LNCaP clone FGC (cell line): Measurements from ENCODE around the gene GRIP2.

Experiments used
- DNase-seq: peaks from one replicate; pipeline ENCODE4 v3.0.0-alpha.2; 2011; ENCODE audit warnings: low read depth
- H3K4me3 ChIP-seq: 2 replicates; pipeline ENCODE4 v1.5.1; 2011; ENCODE audit warnings: mild to moderate bottlenecking, low read depth, low read length, control low read depth
- TF ChIP-seq, protein P1 (sequence below): IDR thresholded peaks from 2 replicates; pipeline ENCODE4 v1.5.1; 2012; ENCODE audit warnings: mild to moderate bottlenecking; ENCODE audit not compliant: control insufficient read depth, insufficient read depth; ENCODE audit errors: extremely low read depth

Gene GRIP2

DNA sequence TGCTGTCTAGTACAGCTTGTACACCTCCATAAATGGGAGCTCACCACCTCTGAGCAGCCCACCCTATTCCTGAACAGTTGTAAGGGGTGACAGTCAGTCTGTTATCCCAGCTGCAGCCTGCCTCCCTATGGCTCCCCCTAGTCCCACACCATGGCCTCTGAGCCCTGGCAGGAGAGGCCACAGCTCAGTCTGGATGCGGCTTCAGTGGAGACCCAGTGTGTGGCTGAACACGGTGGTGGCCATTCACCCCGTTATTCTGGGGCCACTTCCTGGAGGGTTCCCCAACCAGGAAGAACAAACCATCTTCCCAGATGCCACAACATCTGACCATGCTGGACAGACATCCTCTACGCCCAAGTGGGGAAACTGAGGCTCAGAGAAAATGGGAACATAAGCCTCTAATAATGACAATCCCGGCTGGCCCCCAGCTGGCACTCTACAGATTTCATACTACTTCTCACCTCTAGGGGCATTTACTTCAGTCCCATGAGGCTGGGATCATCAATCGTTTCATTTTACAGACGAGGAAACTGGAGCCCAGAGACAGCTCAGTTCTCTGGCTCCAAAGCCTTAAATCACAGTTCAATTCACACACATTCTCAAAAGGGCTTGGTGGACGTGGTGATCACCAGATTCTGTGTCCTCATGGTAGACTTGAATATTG, 9.2 kb upstream of the GRIP2 start:
- H3K4me3 ChIP-seq = no peak overlapping the region
- no peak for DNase-seq
- TF ChIP-seq, protein P1, sequence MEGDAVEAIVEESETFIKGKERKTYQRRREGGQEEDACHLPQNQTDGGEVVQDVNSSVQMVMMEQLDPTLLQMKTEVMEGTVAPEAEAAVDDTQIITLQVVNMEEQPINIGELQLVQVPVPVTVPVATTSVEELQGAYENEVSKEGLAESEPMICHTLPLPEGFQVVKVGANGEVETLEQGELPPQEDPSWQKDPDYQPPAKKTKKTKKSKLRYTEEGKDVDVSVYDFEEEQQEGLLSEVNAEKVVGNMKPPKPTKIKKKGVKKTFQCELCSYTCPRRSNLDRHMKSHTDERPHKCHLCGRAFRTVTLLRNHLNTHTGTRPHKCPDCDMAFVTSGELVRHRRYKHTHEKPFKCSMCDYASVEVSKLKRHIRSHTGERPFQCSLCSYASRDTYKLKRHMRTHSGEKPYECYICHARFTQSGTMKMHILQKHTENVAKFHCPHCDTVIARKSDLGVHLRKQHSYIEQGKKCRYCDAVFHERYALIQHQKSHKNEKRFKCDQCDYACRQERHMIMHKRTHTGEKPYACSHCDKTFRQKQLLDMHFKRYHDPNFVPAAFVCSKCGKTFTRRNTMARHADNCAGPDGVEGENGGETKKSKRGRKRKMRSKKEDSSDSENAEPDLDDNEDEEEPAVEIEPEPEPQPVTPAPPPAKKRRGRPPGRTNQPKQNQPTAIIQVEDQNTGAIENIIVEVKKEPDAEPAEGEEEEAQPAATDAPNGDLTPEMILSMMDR = no peak

DNA sequence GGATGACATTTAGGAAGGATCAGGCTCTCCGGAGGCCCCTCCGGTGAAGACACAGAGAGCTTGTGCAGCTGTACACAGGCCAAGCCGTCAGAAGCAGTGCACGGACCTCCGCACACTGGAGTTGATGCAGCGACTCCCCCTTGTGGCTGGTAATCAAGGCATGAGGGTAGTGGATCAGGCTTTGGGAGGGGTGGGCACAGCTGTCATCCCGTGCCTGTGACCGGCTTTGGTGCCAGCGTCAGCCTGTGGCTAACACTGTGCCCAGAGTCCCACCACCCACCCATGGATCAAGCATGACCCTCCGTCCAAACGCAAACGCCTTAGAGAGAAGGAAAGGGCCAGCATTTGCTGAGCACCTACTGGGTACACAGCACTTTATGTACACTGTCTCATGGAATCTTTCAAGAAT, 8.2 kb upstream of the GRIP2 start:
- TF ChIP-seq, protein P1 = peak; percentile 86

DNA sequence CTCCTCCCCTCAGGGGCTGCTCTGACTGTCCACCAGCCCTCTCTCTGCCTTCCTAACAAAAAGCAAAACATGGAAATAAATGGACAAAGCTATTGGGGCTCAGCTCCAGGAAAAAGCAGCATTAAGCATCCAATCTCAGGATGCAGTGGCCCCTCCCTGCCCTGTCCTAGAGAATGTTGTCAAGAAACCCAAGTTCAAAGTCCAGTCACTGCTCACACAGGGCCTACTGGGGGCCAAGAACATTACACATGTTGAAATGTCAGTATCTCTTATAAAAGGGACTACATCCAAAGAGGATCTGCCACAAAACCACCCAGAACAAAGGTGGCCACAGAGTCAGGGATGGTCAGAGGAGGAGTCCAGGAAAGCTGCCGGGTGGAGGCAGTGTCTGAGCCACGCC, 7.6 kb upstream of the GRIP2 start:
- TF ChIP-seq, protein P1 = no peak
- no peak overlapping the region for H3K4me3 ChIP-seq
- no peak for DNase-seq

More for the DNA sequence above, 8.2 kb upstream of the GRIP2 start:
- no peak overlapping the region for H3K4me3 ChIP-seq
- peak; percentile 14 for DNase-seq

DNA sequence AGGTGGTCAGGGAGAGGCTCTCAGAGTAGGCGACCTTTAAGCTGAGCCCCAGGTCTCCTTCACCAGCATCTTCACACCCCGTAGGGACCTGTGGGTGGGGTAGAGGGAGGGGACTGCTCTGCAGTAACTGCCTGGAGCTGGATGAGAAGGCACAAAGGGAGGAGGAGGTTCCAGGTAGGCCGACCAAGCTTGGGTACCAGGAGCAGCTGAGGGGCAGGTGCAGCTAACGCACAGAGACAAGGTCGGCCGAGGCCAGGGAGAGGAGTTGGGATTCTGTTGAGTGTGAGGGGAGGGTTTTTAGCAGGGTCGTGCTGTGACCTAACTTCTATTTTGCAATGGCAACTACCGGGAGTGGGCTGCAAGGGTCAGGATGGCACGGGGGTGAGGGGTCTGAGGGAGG, 5.9 kb upstream of the GRIP2 start:
- no peak for DNase-seq
- no peak overlapping the region for H3K4me3 ChIP-seq
- TF ChIP-seq, protein P1 = no peak

DNA sequence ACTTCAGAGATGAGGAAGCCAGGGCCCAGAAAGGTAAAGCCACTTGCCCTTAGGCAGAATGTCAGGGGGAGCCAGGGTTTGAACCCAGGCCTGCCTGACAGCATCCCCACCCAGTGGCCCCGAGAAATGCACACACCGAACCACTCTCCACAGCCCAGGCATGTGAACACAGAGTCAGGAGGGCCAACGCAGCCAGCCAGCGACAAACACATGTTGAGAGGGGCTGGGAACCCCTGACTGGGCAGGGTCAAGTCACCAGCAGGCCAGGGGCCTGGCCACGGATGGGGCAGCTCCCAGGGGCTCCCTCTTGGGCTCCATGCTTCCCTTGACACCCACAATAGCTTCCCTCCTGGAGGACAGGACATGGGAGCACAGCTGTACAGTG, 5.1 kb upstream of the GRIP2 start:
- DNase-seq = no peak
- TF ChIP-seq, protein P1 = no peak
- no peak overlapping the region for H3K4me3 ChIP-seq

DNA sequence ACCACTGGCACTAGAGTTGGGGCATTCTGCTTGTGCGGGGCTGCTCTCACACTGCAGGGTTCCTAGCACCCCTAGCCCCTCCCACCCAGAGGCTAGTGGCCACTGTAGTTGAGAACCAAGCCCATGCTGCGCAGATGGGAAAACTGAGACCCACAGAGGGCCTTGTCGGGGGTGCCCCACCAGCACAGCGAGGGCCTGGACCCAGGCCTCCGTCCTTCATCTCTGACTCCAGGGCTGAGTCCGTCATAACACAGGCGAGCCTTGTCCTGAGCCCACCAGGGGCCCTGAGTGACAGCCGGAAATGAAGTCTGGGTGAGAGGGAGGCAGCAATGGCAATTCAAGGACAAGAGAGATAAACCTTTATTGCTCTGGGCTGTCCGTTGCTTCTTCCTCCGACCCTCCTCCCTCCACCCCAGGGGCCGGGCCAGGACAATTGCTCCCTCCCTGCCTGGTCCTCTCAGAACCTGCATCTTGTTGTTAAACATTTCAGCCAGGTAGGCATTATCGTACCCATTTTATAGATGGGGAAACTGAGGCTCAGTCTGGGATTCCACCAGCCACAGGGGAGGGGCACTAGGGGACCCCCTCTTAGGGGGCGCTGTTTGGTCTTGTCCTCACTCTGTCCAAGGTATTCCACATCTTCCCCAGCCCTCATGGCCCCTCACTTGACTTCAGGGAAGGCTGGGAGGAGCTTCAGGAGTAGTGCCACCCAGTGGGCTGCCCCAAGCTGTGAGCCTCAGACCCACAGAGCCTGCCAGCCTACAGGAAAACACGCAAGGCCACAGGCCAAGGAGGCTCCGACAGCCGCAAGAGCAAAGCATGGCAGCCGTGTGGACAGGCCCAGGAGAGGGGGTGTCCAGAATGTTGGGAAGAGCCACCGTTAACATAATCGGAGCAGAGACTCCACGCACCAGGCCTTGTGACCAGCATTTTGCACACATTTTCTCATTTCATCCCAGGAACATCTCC, 4.4 kb upstream of the GRIP2 start:
- TF ChIP-seq, protein P1 = no peak
- DNase-seq = no peak
- no peak overlapping the region for H3K4me3 ChIP-seq
